Renal cortical epithelial cell (primary cell): ENCODE measurements around the gene KLK11. TPM values are rescaled to one million over a fixed set of nuclear protein-coding genes. Genes with fewer than 3 reads are reported as not detected.

Source experiments
- DNase-seq: peaks from one replicate; pipeline ENCODE4 v3.0.0-alpha.2; 2011; ENCODE audit warnings: low read depth
- total RNA-seq: library from RNA; depleted of rRNA; stranded (reverse); fragments of >200 nt; gene quantifications from 2 replicates; pipeline ENCODE4 v1.2.3, GENCODE V29; 2014

The KLK11 gene
- total RNA-seq, 1 donor from 2014 or later: not detected

DNA sequence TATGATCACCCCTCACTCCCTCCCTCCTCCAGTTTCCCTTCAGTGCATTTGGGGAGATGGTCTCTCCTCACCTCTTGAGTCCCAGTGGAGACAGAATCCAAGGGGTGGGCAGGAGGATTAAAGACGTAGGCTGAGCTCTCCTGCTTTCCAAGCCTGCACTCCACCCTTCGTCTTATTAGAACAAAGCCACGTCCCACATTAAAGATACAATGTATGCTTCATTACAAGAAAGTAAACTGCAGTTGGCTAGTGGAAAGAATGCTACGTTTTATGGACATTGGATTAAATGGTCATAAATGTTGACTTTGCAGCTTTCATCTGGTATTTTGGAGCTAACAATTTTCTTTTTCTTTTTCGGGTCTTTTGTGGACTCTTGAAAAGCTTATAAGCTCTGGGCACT, 1.5 kb upstream of the KLK11 start:
- DNase-seq: no peak

DNA sequence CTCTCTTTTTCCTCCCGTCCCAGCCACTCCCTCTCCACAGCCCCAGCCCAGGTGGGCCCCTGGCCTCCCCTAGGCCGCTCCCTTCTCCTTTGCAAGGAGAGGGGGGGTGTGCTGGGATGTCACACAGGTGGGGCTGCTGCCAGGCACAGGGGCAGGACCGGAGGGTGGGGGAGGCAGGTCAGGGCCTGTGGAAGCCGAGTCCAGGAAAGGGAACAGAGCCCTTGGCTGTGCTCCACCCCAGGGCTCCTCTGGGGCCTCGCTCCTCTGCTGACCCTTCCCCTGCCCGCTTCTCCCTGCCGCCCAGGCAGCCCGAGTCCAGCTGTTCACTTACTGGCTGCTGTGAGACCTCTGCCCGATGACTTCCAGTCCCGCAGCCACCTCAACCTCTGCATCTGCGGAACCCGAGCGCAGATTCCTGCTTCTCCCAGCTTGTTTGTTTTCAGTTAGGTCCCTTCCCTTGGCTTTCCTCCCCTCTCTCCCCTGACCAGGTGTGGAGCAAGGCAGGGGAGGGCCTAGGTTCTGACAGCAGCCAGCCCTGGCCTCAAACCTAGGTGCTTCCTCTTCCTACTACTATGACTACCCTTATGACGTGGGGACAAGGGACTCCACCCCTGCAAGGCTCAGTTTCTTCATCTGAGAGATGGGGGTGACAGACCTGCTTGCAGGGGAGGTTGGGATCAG, 850 bp upstream of the KLK11 start:
- no peak for DNase-seq

DNA sequence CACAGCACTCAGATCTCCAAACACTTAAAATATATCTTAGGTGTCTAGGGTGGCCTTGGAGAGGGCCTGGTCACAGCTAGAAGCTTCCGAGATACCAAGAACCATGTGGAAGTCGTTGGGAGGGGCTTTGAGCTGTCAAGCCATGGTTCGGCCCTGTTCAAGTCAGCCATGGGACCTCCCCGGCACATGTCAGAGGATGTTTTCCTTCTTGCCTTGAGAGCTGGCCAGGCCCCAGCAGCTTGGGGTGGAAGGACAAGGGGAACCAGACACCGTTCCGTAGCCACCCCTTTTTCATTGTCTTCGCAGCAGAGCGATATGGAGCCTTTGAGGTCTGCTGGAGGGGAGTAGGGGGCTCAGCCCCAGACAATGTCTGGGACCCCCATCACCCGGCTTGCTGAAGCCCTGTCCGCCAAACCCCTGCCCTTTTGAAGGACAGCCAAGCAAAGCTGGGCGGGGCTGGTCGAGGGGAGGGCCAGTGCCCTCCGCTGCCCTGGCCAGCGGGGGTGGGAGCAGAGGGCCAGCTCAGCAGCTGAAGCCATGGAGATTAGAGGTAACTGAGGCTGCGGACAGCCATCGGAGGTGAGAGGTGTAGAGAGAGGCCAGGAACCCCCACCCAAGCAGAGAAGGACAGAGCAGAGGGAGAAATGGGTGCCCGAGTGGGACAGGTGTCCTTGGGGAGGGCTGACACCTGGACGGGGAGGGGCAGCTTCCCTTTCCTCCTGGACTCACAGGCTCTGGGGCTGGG, 435 bp downstream of the KLK11 start:
- no peak for DNase-seq

DNA sequence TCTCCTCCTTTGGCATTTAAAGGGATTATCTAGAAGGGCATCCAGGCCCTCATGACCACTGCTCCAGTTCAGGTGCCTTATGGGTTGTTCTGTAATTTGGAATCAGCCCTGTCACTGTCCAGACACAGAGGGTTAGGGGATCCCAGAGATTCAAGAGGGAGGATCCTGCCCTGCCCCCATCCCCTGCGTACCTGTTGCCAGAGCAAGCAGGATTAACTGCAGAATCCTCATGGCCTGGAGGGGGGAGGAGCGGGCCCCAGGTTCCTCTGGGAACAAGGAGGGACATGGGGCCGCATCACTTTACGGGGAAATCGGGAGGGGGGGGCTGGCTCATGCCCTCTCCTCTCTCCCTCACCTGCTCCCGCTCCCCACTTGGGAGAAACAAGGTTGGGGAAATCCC, 1.0 kb downstream of the KLK11 start:
- DNase-seq: no peak

DNA sequence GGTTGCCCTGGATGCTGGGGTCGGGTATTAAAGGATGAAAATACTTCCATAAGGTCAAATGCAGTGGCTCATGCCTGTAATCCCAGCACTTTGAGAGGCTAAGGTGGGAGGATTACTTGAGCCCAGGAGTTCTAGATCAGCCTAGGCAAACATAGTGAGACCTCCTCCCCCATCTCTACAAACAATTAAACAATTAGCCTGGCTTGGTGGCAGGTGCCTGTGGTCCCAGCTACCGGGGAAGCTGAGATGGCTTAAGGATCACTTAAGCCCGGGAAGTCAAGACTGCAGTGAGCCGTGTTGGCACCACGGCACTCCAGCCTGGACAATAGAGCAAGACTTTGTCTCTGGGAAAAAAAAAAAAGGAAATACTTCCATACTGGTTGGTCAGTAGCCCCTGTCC, 1.5 kb downstream of the KLK11 start:
- DNase-seq: no peak

DNA sequence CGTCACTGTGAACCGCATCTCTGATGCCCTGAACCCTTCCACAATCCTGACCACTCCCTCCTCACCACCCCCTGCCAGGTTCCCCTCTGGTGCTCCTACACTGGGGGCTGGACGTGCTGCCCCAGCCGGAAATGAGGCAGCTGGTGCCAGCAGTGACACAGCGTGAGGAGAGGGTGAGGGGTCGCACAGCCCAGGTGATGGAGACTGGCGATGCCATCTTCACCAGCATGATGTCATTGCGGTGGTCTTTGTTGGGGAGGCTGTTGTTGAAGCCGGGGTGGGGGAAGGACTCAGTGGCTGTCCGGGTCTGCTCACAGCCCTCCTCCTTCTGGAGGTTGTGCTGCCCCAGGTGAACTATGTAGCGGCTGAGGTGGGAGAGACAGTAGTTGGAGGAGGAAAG, 2.5 kb downstream of the KLK11 start:
- DNase-seq: no peak

GRCh38 chr19:51022526-51022925, 3.9 kb downstream of the KLK11 start:
- no peak for DNase-seq

GRCh38 chr19:51020988-51021651, 5.3 kb downstream of the KLK11 start:
- peak; percentile 51 for DNase-seq

DNA sequence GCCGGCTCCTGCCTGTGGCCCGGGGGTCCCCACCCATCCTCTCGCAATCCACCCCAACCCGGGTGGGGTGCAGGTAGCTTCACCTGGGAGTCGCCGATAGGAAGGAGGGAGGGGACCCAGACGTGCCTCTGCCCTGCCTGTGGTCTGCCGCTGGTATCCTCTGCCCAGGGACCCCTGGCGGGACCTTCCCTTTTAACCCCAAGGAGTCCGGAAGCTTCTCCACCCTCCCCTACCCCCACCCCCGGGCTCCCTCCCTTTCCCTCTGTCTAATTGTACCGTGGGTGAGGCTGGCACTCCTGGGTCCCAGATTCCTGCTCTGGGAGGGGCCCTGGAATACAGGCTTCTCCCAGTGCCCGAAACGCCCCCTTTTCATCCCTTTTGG, 6.9 kb downstream of the KLK11 start, which contains the start of gene KLK10:
Gene KLK10 (minus strand): TSS at position 166 of the 382 bp plus-strand sequence. CDS start 579 bp downstream, outside the sequence.
- no peak for DNase-seq

GRCh38 chr19:51018745-51019543, 7.5 kb downstream of the KLK11 start:
- peak; percentile 5 for DNase-seq

DNA sequence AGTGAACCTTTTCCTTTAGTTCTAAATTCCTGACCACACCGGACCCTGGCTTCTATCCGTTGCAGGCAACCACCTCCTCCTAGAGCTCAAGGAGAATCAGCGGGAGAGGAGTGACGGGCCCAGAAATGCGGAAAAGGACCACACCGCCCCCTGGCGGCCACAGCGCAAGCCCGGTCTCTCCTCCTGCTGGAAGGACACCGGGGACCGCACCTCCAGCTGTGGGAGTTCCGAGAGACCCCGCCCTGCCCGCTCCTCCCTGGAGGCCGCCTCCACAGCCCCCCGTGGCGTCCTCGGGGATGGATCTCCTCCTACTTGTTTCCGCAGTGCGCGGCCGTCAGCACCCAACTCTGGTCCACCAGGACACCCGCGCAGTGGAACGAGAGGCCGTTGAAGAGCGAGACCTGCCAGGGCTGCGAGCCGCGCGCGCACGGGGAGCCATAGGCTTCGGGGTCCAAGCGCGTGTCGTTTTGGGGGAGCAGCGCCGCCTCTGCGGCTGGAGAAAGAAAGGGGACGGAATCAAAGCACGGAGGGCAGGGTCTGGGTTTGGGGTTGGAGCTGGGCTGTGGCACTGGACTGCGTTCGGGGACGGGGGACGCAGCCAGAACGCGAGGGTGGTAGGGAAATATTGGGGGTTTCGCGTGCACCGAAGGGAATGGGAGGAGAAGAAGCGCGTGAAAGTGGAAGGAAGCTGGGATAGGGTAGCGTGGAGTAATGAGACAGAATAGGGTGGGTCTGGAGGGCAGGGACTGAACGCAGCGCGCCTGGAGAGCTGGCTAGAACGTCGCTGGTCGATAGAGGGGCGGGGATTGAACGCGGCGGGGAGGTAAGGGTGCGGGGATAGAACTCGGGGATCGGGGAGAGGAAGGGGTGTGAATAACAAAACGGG, 9.4 kb downstream of the KLK11 start:
- DNase-seq: no peak

DNA sequence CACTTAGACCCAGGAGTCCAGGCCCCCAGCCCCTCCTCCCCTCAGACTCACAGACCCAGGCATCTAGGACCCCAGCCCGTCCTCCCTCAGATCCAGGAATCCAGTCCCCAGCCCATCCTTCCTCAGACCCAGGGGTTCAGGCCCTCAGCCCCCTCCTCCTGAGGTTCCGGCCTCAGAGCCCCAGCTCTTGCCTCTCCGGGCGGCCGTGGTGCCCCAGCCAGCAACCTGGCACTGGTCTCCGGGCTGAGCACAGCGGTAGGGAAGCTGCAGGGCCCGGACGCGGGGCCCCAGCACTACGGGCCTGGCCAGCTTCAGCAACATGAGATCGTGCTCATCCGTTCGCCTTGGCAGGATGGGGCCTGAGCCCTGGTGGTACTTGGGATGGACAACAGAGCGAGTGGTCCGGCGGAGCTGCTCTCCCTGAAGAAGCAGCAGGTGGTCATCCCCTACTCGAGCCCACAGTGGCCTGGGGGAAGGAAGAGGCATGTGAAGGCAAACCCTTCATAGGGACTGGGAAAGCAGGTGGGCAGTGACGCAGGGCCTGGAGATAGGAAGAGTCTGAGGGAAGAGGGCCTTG, 10.6 kb downstream of the KLK11 start:
- no peak for DNase-seq

DNA sequence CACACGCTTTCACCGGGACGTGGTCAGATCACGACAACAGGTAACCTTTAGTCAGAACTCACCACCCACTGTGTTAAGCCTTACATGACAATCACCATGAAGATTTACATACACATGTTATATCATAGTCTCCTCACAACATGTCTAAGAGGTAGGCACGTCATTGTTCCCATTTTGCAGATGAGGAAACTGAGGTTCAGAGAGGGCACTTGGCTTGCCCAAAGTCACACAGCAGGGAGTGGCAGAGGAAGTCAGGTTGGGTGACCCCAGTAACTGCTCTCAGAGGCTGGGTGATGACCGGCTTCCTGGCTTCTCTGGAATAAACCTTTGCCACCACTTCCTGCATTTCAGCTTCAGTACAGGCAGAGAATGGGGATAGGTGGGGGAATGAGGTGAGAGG, 12.2 kb downstream of the KLK11 start:
- DNase-seq: no peak

- no peak for DNase-seq
These were observed 13.7 kb downstream of the KLK11 start for GRCh38 chr19:51012661-51013190.

- no peak for DNase-seq
These were observed 16.2 kb downstream of the KLK11 start for GRCh38 chr19:51010066-51010795.

GRCh38 chr19:51009061-51009891, 17.1 kb downstream of the KLK11 start:
- DNase-seq: no peak

GRCh38 chr19:51007488-51007887, 18.9 kb downstream of the KLK11 start:
- no peak for DNase-seq

DNA sequence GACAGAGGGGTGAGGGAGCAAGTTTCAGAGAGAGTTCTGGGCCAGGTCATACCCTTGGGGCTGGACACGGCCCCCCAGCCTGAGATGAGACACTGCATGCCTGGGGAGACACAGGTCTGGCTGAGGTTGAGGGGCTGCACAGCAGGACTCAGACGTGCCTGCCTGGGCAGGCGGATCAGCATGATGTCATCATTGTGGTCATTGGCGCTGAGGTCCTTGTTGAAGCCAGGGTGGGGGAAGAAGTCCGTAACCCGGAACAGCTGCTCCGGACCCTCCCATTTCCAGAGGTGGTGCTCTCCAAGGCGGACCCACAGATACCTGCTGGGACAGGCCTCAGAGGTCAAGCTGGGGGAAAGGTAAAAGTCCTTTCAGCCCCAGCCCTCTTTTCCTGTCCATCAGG, 20.0 kb downstream of the KLK11 start:
- DNase-seq: no peak

DNA sequence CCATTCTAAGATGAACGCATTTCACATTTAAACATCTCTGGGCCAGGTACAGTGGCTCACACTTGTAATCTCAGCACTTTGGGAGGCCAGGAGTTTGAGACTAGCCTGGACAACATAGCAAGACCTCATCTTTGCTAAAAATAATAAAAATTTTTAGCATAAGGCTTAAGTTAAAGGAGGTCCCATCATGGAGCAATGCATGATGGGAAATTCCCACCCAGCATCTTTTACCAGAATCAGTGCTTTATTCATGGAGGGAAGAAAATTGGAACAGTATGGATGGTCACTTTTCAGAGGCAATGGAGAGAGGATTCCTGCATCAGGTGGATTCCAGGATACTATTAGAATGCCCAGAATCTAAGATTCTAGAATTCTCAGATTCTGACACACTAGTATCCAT, 21.2 kb downstream of the KLK11 start:
- DNase-seq: no peak
